ENCODE measurements around the gene CDHR3.
A peak's percentile ranks its signal among the peaks of the same experiment; 100 is the strongest.

The CDHR3 gene

GRCh38 chr7:105985229-105985628, 22.2 kb downstream of the CDHR3 start:
- no peak overlapping the region for H3K27ac ChIP-seq (ENCODE audit: low read depth, low read length)
- H3K9ac ChIP-seq (ENCODE audit: low read depth, low read length), result no peak overlapping the region
- H3K9me3 ChIP-seq (ENCODE audit: insufficient read depth, low read depth, low read length), result no peaks in the 10 kb centered on the region
- H3K4me3 ChIP-seq (ENCODE audit: low read length), result no peak overlapping the region
- H3K36me3 ChIP-seq (ENCODE audit: insufficient read depth, low read length), result no peaks in the 10 kb centered on the region
- no peaks in the 10 kb centered on the region for H3K27me3 ChIP-seq (ENCODE audit: insufficient read depth, low read length)
- WGBS, result 51% methylated on average over 3 of the region's 4 CpGs
- peaks cover 65% of the 10 kb centered on the region for H3K4me1 ChIP-seq (ENCODE audit: insufficient read depth, low read length)

GRCh38 chr7:105985672-105986215, 22.7 kb downstream of the CDHR3 start:
- no peaks in the 10 kb centered on the region for H3K27me3 ChIP-seq (ENCODE audit: insufficient read depth, low read length)
- H3K36me3 ChIP-seq (ENCODE audit: insufficient read depth, low read length), result no peaks in the 10 kb centered on the region
- no peak overlapping the region for H3K27ac ChIP-seq (ENCODE audit: low read depth, low read length)
- no peak overlapping the region for H3K4me3 ChIP-seq (ENCODE audit: low read length)
- WGBS, result 59% methylated on average over 2 of the region's 2 CpGs
- no peaks in the 10 kb centered on the region for H3K9me3 ChIP-seq (ENCODE audit: insufficient read depth, low read depth, low read length)
- H3K9ac ChIP-seq (ENCODE audit: low read depth, low read length), result no peak overlapping the region
- H3K4me1 ChIP-seq (ENCODE audit: insufficient read depth, low read length), result peaks cover 67% of the 10 kb centered on the region

- Histone ChIP-seq H3K4me3 (ENCODE audit: low read length) (no peak overlapping the region), H3K27me3 (ENCODE audit: insufficient read depth, low read length) (no peaks in the 10 kb centered on the region), H3K9ac (ENCODE audit: low read depth, low read length) (no peak overlapping the region), H3K27ac (ENCODE audit: low read depth, low read length) (no peak overlapping the region), H3K9me3 (ENCODE audit: insufficient read depth, low read depth, low read length) (no peaks in the 10 kb centered on the region), H3K4me1 (ENCODE audit: insufficient read depth, low read length) (peaks cover 76% of the 10 kb centered on the region), H3K36me3 (ENCODE audit: insufficient read depth, low read length) (no peaks in the 10 kb centered on the region)
- WGBS, result 85% methylated on average over 2 of the region's 2 CpGs
These were observed 24.0 kb downstream of the CDHR3 start for GRCh38 chr7:105987046-105987445.

GRCh38 chr7:105988276-105988675, 25.2 kb downstream of the CDHR3 start:
- Histone ChIP-seq H3K9me3 (ENCODE audit: insufficient read depth, low read depth, low read length) (no peaks in the 10 kb centered on the region), H3K4me3 (ENCODE audit: low read length) (no peak overlapping the region), H3K27me3 (ENCODE audit: insufficient read depth, low read length) (no peaks in the 10 kb centered on the region), H3K36me3 (ENCODE audit: insufficient read depth, low read length) (no peaks in the 10 kb centered on the region), H3K27ac (ENCODE audit: low read depth, low read length) (no peak overlapping the region), H3K4me1 (ENCODE audit: insufficient read depth, low read length) (peaks cover 82% of the 10 kb centered on the region), H3K9ac (ENCODE audit: low read depth, low read length) (no peak overlapping the region)
- WGBS, result 85% methylated on average over 3 of the region's 3 CpGs

- Histone ChIP-seq H3K9ac (ENCODE audit: low read depth, low read length) (0 out of 2 replicates have a peak overlapping the region, but pooled peaks have one; percentile 8), H3K4me1 (ENCODE audit: insufficient read depth, low read length) (peaks cover 75% of the 10 kb centered on the region), H3K9me3 (ENCODE audit: insufficient read depth, low read depth, low read length) (no peaks in the 10 kb centered on the region), H3K27ac (ENCODE audit: low read depth, low read length) (no peak overlapping the region), H3K27me3 (ENCODE audit: insufficient read depth, low read length) (no peaks in the 10 kb centered on the region), H3K4me3 (ENCODE audit: low read length) (no peak overlapping the region), H3K36me3 (ENCODE audit: insufficient read depth, low read length) (no peaks in the 10 kb centered on the region)
- 51% methylated on average over 2 of the region's 2 CpGs for WGBS
These were observed 26.1 kb downstream of the CDHR3 start for GRCh38 chr7:105989191-105989590.

- Histone ChIP-seq H3K27me3 (ENCODE audit: insufficient read depth, low read length) (no peaks in the 10 kb centered on the region), H3K36me3 (ENCODE audit: insufficient read depth, low read length) (no peaks in the 10 kb centered on the region), H3K9me3 (ENCODE audit: insufficient read depth, low read depth, low read length) (no peaks in the 10 kb centered on the region), H3K9ac (ENCODE audit: low read depth, low read length) (0 out of 2 replicates have a peak overlapping the region, but pooled peaks have one; percentile 8), H3K27ac (ENCODE audit: low read depth, low read length) (peak overlapping the region; percentile 9; the same call in 1 of the 2 replicates), H3K4me1 (ENCODE audit: insufficient read depth, low read length) (peaks cover 73% of the 10 kb centered on the region), H3K4me3 (ENCODE audit: low read length) (no peak overlapping the region)
These were observed 26.6 kb downstream of the CDHR3 start for GRCh38 chr7:105989686-105990085.

- 0 out of 2 replicates have a peak overlapping the region, but pooled peaks have one; percentile 19 for H3K9ac ChIP-seq (ENCODE audit: low read depth, low read length)
- H3K27me3 ChIP-seq (ENCODE audit: insufficient read depth, low read length), result no peaks in the 10 kb centered on the region
- peaks cover 71% of the 10 kb centered on the region for H3K4me1 ChIP-seq (ENCODE audit: insufficient read depth, low read length)
- peak overlapping the region; percentile 88 for H3K27ac ChIP-seq (ENCODE audit: low read depth, low read length)
- 83% methylated on average over 3 of the region's 7 CpGs for WGBS
- H3K36me3 ChIP-seq (ENCODE audit: insufficient read depth, low read length), result no peaks in the 10 kb centered on the region
- no peaks in the 10 kb centered on the region for H3K9me3 ChIP-seq (ENCODE audit: insufficient read depth, low read depth, low read length)
- no peak overlapping the region for H3K4me3 ChIP-seq (ENCODE audit: low read length)
These were observed 27.1 kb downstream of the CDHR3 start for GRCh38 chr7:105990141-105990540.

GRCh38 chr7:105990727-105991453, 27.8 kb downstream of the CDHR3 start:
- Histone ChIP-seq H3K9ac (ENCODE audit: low read depth, low read length) (peak overlapping the region; percentile 19; the same call in 1 of the 2 replicates), H3K27me3 (ENCODE audit: insufficient read depth, low read length) (no peaks in the 10 kb centered on the region), H3K4me3 (ENCODE audit: low read length) (no peak overlapping the region), H3K4me1 (ENCODE audit: insufficient read depth, low read length) (peaks cover 63% of the 10 kb centered on the region), H3K36me3 (ENCODE audit: insufficient read depth, low read length) (no peaks in the 10 kb centered on the region), H3K9me3 (ENCODE audit: insufficient read depth, low read depth, low read length) (no peaks in the 10 kb centered on the region), H3K27ac (ENCODE audit: low read depth, low read length) (peak overlapping the region; percentile 88)
- 5% methylated on average over 5 of the region's 5 CpGs for WGBS

- H3K9ac ChIP-seq (ENCODE audit: low read depth, low read length), result no peak overlapping the region
- no peaks in the 10 kb centered on the region for H3K9me3 ChIP-seq (ENCODE audit: insufficient read depth, low read depth, low read length)
- H3K4me1 ChIP-seq (ENCODE audit: insufficient read depth, low read length), result peaks cover 50% of the 10 kb centered on the region
- no peaks in the 10 kb centered on the region for H3K27me3 ChIP-seq (ENCODE audit: insufficient read depth, low read length)
- H3K4me3 ChIP-seq (ENCODE audit: low read length), result no peak overlapping the region
- WGBS, result 97% methylated on average over 7 of the region's 7 CpGs
- no peaks in the 10 kb centered on the region for H3K36me3 ChIP-seq (ENCODE audit: insufficient read depth, low read length)
- no peak overlapping the region for H3K27ac ChIP-seq (ENCODE audit: low read depth, low read length)
These were observed 29.8 kb downstream of the CDHR3 start for GRCh38 chr7:105992905-105993304.

GRCh38 chr7:105996860-105997737, 34.0 kb downstream of the CDHR3 start:
- 58% methylated on average over 5 of the region's 5 CpGs for WGBS
- Histone ChIP-seq H3K9me3 (ENCODE audit: insufficient read depth, low read depth, low read length) (no peaks in the 10 kb centered on the region), H3K4me3 (ENCODE audit: low read length) (no peak overlapping the region), H3K27me3 (ENCODE audit: insufficient read depth, low read length) (no peaks in the 10 kb centered on the region), H3K9ac (ENCODE audit: low read depth, low read length) (no peak overlapping the region), H3K4me1 (ENCODE audit: insufficient read depth, low read length) (peaks cover 11% of the 10 kb centered on the region), H3K27ac (ENCODE audit: low read depth, low read length) (no peak overlapping the region), H3K36me3 (ENCODE audit: insufficient read depth, low read length) (no peaks in the 10 kb centered on the region)

- 91% methylated on average over 4 of the region's 5 CpGs for WGBS
- Histone ChIP-seq H3K9ac (ENCODE audit: low read depth, low read length) (no peak overlapping the region), H3K36me3 (ENCODE audit: insufficient read depth, low read length) (no peaks in the 10 kb centered on the region), H3K27ac (ENCODE audit: low read depth, low read length) (no peak overlapping the region), H3K4me3 (ENCODE audit: low read length) (no peak overlapping the region), H3K4me1 (ENCODE audit: insufficient read depth, low read length) (peaks cover 6% of the 10 kb centered on the region), H3K27me3 (ENCODE audit: insufficient read depth, low read length) (no peaks in the 10 kb centered on the region), H3K9me3 (ENCODE audit: insufficient read depth, low read depth, low read length) (no peaks in the 10 kb centered on the region)
These were observed 36.2 kb downstream of the CDHR3 start for GRCh38 chr7:105999256-105999655.

All from HUES64 (cell line).